Endothelial cell of umbilical vein (primary cell): ENCODE data around the gene SDHB. TPM values are rescaled to one million over a fixed set of nuclear protein-coding genes. Genes with fewer than 3 reads are reported as not detected.

Experiments used
- BruUV-seq: library from RNA; stranded (reverse); fragments of 400-500 nt; replicated peaks from 2 replicates; lab custom pipeline; 2021; lab: Mats Ljungman, UMichigan
- CTCF ChIA-PET: fragments of 300-600, 350-600 bp; sonication (Branson Sonifier 250); formaldehyde crosslinking; loops from one replicate; lab custom pipeline; 2021; ENCODE audit warnings: antibody characterized with exemption, inconsistent platforms; lab: Charles Lee
- POLR2A ChIA-PET: fragments of 300-600, 350-600 bp; sonication (Branson Sonifier 250); formaldehyde crosslinking; loops from one replicate; lab custom pipeline; 2021; ENCODE audit warnings: antibody characterized with exemption, inconsistent platforms; lab: Charles Lee
- DNase-seq: peaks from one replicate; pipeline ENCODE4 v3.0.0-alpha.2; 2011; ENCODE audit warnings: low read depth, low spot score
- FAIRE-seq: peaks from 2 replicates; lab custom pipeline; 2011; peaks lifted over from hg19 to GRCh38; lab: Jason Lieb, UNC
- H2AFZ ChIP-seq: 2 replicates; pipeline ENCODE4 v1.6.0; 2012; ENCODE audit warnings: low read depth, low read length, control low read depth, inconsistent platforms
- H3K27ac ChIP-seq: 2 replicates; pipeline ENCODE4 v1.5.1; 2011; ENCODE audit warnings: low read depth, mild to moderate bottlenecking, control low read depth, low read length, moderate library complexity; ENCODE audit not compliant: insufficient read depth
- H3K27me3 ChIP-seq, 2 experiments: 2 replicates each; pipeline versions ENCODE4 v1.6.0 to v1.6.1; 2011; ENCODE audit warnings: low read length in 2 of 2, mixed read lengths in 1 of 2; ENCODE audit not compliant: control insufficient read depth in 2 of 2, insufficient read depth in 2 of 2
- H3K36me3 ChIP-seq, 2 experiments: 2 replicates in 1 of 2; 3 replicates in 1 of 2; pipeline ENCODE4 v1.5.1; 2011; ENCODE audit warnings: low read length in 2 of 2, mild to moderate bottlenecking in 1 of 2, moderate library complexity in 1 of 2; ENCODE audit not compliant: control insufficient read depth in 2 of 2, insufficient read depth in 2 of 2; ENCODE audit errors: extremely low read depth in 1 of 2
- H3K4me1 ChIP-seq: 3 replicates; pipeline ENCODE4 v1.5.1; 2011; ENCODE audit warnings: mild to moderate bottlenecking, low read length; ENCODE audit not compliant: control insufficient read depth, insufficient read depth; ENCODE audit errors: extremely low read depth
- H3K4me2 ChIP-seq: 2 replicates; pipeline ENCODE4 v1.6.1; 2011; ENCODE audit warnings: low read length, control low read depth, mixed read lengths; ENCODE audit not compliant: insufficient read depth
- H3K4me3 ChIP-seq, 3 experiments: fragments of 200-600 bp in 1 of 3; sonication (generic), shearing (Covaris generic) in 1 of 3; replicated peaks in 1 of 3; 2 replicates each; pipeline ENCODE4 v1.5.1; 2011 to 2016; ENCODE audit warnings: control low read depth in 3 of 3, low read length in 3 of 3, mild to moderate bottlenecking in 2 of 3, inconsistent platforms in 1 of 3, low read depth in 1 of 3, moderate library complexity in 1 of 3; ENCODE audit not compliant: insufficient read depth in 1 of 3
- H3K79me2 ChIP-seq: 2 replicates; pipeline ENCODE4 v1.6.0; 2012; ENCODE audit warnings: low read length, inconsistent platforms; ENCODE audit not compliant: control insufficient read depth, insufficient read depth
- H3K9ac ChIP-seq: replicated peaks from 2 replicates; pipeline ENCODE3; 2011; ENCODE audit warnings: low read length, control low read depth; ENCODE audit not compliant: insufficient read depth; ENCODE audit errors: extremely low read depth
- H3K9me1 ChIP-seq: replicated peaks from 3 replicates; pipeline ENCODE4 v1.6.0; 2011; ENCODE audit warnings: mild to moderate bottlenecking, low read length; ENCODE audit not compliant: control insufficient read depth, insufficient read depth; ENCODE audit errors: extremely low read depth
- H3K9me3 ChIP-seq: replicated peaks from 2 replicates; pipeline ENCODE4 v1.5.1; 2012; ENCODE audit warnings: low read length, inconsistent platforms; ENCODE audit not compliant: control insufficient read depth, insufficient read depth
- H4K20me1 ChIP-seq: replicated peaks from 2 replicates; pipeline ENCODE3; 2011; ENCODE audit warnings: mild to moderate bottlenecking, low read length; ENCODE audit not compliant: control insufficient read depth, insufficient read depth; ENCODE audit errors: extremely low read depth
- CTCF ChIP-seq, 2 donors: IDR thresholded peaks; 1 replicate in 1 of 2; 2 replicates in 1 of 2; pipeline ENCODE4 v1.5.1; 2011; ENCODE audit warnings: low read length in 2 of 2, mild to moderate bottlenecking in 2 of 2, moderate library complexity in 2 of 2, control low read depth in 1 of 2, inconsistent platforms in 1 of 2, low read depth in 1 of 2; ENCODE audit not compliant: insufficient read depth in 1 of 2; ENCODE audit errors: extremely low read depth in 1 of 2
- EZH2 ChIP-seq: IDR thresholded peaks from 2 replicates; pipeline ENCODE4 v1.6.1; 2012; ENCODE audit warnings: borderline replicate concordance, low read depth, mild to moderate bottlenecking, moderate library complexity, low read length, inconsistent platforms; ENCODE audit not compliant: severe bottlenecking
- FOS ChIP-seq: IDR thresholded peaks from 2 replicates; pipeline ENCODE4 v1.6.1; 2011; ENCODE audit warnings: mild to moderate bottlenecking, low read length, moderate library complexity, borderline replicate concordance; ENCODE audit not compliant: insufficient read depth
- GATA2 ChIP-seq: IDR thresholded peaks from 2 replicates; pipeline ENCODE4 v1.7.0; 2011; ENCODE audit warnings: low read depth, mild to moderate bottlenecking, moderate library complexity, mixed read lengths, low read length; ENCODE audit not compliant: insufficient read length, insufficient read depth
- JUN ChIP-seq: IDR thresholded peaks from 2 replicates; pipeline ENCODE4 v1.6.1; 2011; ENCODE audit warnings: borderline replicate concordance, low read depth; ENCODE audit not compliant: insufficient read length, insufficient read depth
- MAX ChIP-seq: IDR thresholded peaks from 2 replicates; pipeline ENCODE4 v1.6.1; 2011; ENCODE audit not compliant: insufficient read depth, insufficient read length
- MYC ChIP-seq: IDR thresholded peaks from one replicate; pipeline ENCODE4 v1.6.1; 2011; ENCODE audit warnings: mild to moderate bottlenecking, low read depth, low read length
- POLR2A ChIP-seq: IDR thresholded peaks from 2 replicates; pipeline ENCODE4 v1.6.1; 2012; ENCODE audit warnings: low read depth, mild to moderate bottlenecking, control low read depth, low read length
- POLR2AphosphoS5 ChIP-seq: IDR thresholded peaks from 2 replicates; pipeline ENCODE4 v1.6.1; 2012; ENCODE audit warnings: low read depth, mild to moderate bottlenecking, control low read depth, low read length, moderate library complexity; ENCODE audit not compliant: insufficient read depth
- dilution Hi-C: fragments of 300-500 bp; cut with MboI; formaldehyde crosslinking; loops from one replicate; pipeline ENCODE4 v1.15.0; 2019; ENCODE audit warnings: low sequenced_read_pairs; ENCODE audit not compliant: extremely low pct_ligation_motif_present
- intact Hi-C: fragments of 100-400 bp; cut with micrococcal nuclease; formaldehyde crosslinking; loops from one replicate; pipeline ENCODE4 v1.10.0; 2022
- polyA plus RNA-seq, 4 experiments: library from polyadenylated mRNA; depleted of rRNA in 3 of 4; stranded (reverse) in 3 of 4; unstranded in 1 of 4; fragments of >200 nt; gene quantifications; 2 replicates each; pipeline versions ENCODE4 v1.2.1 to v1.2.3, GENCODE V29; 2011 to 2012; ENCODE audit warnings: missing spikeins in 1 of 4
- total RNA-seq: library from RNA; stranded (reverse); gene quantifications from 2 replicates; pipeline ENCODE4 v1.2.3, GENCODE V29; 2021

Gene SDHB
- total and polyA plus RNA-seq, 2 donors (not counting 3 experiments of a cell fraction or from before 2014, with no cell fraction given), result 96.2 to 98.1 TPM

- no peak for TF ChIP-seq FOS
- no peak for TF ChIP-seq CTCF (IDR thresholded peaks at IDR 0.05; ENCODE audit: extremely low read depth in 1 of 2, insufficient read depth in 1 of 2, low read depth in 1 of 2, low read length in 2 of 2)
- no peak for TF ChIP-seq MYC
- no peak for TF ChIP-seq EZH2
- no peak for TF ChIP-seq POLR2AphosphoS5
- no peak for TF ChIP-seq JUN
- TF ChIP-seq POLR2A, result no peak
- no peak for TF ChIP-seq GATA2
- no peak for TF ChIP-seq MAX
- no TSS peak for BruUV-seq
- DNase-seq, result no peak
- no peak overlapping the region for H3K27ac ChIP-seq
- no peaks in the 10 kb centered on the region for H3K4me1 ChIP-seq
- H3K27me3 ChIP-seq, result peaks cover 0 to 4% of the 10 kb centered on the region in 2 experiments
- FAIRE-seq, result no peak
- no peaks in the 10 kb centered on the region for H3K9me3 ChIP-seq
- ChIA-PET POLR2A (no interaction called here), CTCF (no interaction called here)
- H2AFZ ChIP-seq, result no peak overlapping the region
- H4K20me1 ChIP-seq, result no peaks in the 10 kb centered on the region
- H3K9ac ChIP-seq, result no peak overlapping the region
- dilution Hi-C loops (no loop called here), intact Hi-C loops (no loop called here)
- H3K9me1 ChIP-seq, result no peaks in the 10 kb centered on the region
- no peak overlapping the region for H3K4me3 ChIP-seq
- no peak overlapping the region for H3K4me2 ChIP-seq
- no peaks in the 10 kb centered on the region for H3K79me2 ChIP-seq
- H3K36me3 ChIP-seq, result no peaks in the 10 kb centered on the region
Measured at GRCh38 chr1:17097787-17098186, 44.0 kb upstream of the SDHB start.
